ENCODE measurements around the gene RHOB.

DNA sequence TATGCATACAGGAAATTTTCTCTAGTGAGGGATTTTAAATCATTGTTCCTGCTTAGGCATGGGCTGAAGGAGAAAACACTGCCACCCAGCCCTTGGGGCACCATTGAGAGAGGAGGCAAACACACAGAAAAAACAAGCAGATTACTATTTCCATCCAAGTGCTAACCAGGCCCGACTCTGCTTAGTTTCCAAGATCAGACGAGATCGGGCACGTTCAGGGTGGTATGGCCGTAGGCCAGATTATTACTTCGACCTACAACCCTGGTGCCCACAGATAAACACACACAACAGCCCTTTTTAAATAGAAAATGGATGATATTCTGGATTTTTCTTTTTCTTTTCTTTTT lies 45.4 kb upstream of the RHOB start:
- TF ChIP-seq, protein P1, sequence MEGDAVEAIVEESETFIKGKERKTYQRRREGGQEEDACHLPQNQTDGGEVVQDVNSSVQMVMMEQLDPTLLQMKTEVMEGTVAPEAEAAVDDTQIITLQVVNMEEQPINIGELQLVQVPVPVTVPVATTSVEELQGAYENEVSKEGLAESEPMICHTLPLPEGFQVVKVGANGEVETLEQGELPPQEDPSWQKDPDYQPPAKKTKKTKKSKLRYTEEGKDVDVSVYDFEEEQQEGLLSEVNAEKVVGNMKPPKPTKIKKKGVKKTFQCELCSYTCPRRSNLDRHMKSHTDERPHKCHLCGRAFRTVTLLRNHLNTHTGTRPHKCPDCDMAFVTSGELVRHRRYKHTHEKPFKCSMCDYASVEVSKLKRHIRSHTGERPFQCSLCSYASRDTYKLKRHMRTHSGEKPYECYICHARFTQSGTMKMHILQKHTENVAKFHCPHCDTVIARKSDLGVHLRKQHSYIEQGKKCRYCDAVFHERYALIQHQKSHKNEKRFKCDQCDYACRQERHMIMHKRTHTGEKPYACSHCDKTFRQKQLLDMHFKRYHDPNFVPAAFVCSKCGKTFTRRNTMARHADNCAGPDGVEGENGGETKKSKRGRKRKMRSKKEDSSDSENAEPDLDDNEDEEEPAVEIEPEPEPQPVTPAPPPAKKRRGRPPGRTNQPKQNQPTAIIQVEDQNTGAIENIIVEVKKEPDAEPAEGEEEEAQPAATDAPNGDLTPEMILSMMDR (IDR thresholded peaks at IDR 0.05): no peak
- TF ChIP-seq EZH2 (IDR thresholded peaks at IDR 0.05) (no peak), EZH2phosphoT487 (IDR thresholded peaks at IDR 0.05) (no peak)
